ENCODE data around the gene RPS21.

- TF ChIP-seq, protein P1, sequence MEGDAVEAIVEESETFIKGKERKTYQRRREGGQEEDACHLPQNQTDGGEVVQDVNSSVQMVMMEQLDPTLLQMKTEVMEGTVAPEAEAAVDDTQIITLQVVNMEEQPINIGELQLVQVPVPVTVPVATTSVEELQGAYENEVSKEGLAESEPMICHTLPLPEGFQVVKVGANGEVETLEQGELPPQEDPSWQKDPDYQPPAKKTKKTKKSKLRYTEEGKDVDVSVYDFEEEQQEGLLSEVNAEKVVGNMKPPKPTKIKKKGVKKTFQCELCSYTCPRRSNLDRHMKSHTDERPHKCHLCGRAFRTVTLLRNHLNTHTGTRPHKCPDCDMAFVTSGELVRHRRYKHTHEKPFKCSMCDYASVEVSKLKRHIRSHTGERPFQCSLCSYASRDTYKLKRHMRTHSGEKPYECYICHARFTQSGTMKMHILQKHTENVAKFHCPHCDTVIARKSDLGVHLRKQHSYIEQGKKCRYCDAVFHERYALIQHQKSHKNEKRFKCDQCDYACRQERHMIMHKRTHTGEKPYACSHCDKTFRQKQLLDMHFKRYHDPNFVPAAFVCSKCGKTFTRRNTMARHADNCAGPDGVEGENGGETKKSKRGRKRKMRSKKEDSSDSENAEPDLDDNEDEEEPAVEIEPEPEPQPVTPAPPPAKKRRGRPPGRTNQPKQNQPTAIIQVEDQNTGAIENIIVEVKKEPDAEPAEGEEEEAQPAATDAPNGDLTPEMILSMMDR (IDR thresholded peaks at IDR 0.05), result no peak
- no peak for TF ChIP-seq POLR2A (IDR thresholded peaks at IDR 0.05)
Measured at GRCh38 chr20:62402456-62403150, 15.7 kb downstream of the RPS21 start.
